ENCODE measurements around the gene CCT2.
"Not testable (repeated sequence)": the region's sequence is repeated elsewhere in the genome, so short reads cannot be mapped to it uniquely, and the experiment has no call there.

The CCT2 gene

GRCh38 chr12:69600804-69601203 lies 15.5 kb downstream of the CCT2 start:
- TF ChIP-seq, protein P1, sequence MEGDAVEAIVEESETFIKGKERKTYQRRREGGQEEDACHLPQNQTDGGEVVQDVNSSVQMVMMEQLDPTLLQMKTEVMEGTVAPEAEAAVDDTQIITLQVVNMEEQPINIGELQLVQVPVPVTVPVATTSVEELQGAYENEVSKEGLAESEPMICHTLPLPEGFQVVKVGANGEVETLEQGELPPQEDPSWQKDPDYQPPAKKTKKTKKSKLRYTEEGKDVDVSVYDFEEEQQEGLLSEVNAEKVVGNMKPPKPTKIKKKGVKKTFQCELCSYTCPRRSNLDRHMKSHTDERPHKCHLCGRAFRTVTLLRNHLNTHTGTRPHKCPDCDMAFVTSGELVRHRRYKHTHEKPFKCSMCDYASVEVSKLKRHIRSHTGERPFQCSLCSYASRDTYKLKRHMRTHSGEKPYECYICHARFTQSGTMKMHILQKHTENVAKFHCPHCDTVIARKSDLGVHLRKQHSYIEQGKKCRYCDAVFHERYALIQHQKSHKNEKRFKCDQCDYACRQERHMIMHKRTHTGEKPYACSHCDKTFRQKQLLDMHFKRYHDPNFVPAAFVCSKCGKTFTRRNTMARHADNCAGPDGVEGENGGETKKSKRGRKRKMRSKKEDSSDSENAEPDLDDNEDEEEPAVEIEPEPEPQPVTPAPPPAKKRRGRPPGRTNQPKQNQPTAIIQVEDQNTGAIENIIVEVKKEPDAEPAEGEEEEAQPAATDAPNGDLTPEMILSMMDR (conservative IDR thresholded peaks at IDR 0.05; ENCODE audit: low read length), result no peak
- TF ChIP-seq EZH2phosphoT487 (IDR thresholded peaks at IDR 0.05; ENCODE audit: borderline replicate concordance), result no peak
- peaks cover 72% of the 10 kb centered on the region for H3K36me3 ChIP-seq (ENCODE audit: insufficient read depth, low read length)
- H3K9me3 ChIP-seq (ENCODE audit: insufficient read depth, low read depth, low read length), result no peaks in the 10 kb centered on the region
- no peaks in the 10 kb centered on the region for H3K4me1 ChIP-seq (ENCODE audit: insufficient read depth, low read length, poor library complexity, severe bottlenecking)
- no peak overlapping the region for H2AFZ ChIP-seq (ENCODE audit: low read length)
- no peaks in the 10 kb centered on the region for H3K9me2 ChIP-seq (replicated peaks; ENCODE audit: low read depth, low read length)
- H3K79me2 ChIP-seq (ENCODE audit: insufficient read depth, low read length), result no peaks in the 10 kb centered on the region
- H3F3A ChIP-seq (ENCODE audit: low read depth), result 0 out of 2 replicates have a peak, but pooled peaks cover 4% of the 10 kb centered on the region
- H3K9ac ChIP-seq (ENCODE audit: low read depth, low read length, poor library complexity, severe bottlenecking), result no peak overlapping the region
- H3K4me3 ChIP-seq (ENCODE audit: low read length, poor library complexity, severe bottlenecking), result no peak overlapping the region
- H4K20me1 ChIP-seq (ENCODE audit: insufficient read depth, low read length, poor library complexity, severe bottlenecking), result peaks cover 19% of the 10 kb centered on the region
- no peak overlapping the region for H3K4me2 ChIP-seq (ENCODE audit: low read depth, low read length, poor library complexity, severe bottlenecking)
- H3K27me3 ChIP-seq (ENCODE audit: insufficient read depth, low read length, poor library complexity, severe bottlenecking), result no peaks in the 10 kb centered on the region

GRCh38 chr12:69601962-69602685 lies 16.9 kb downstream of the CCT2 start:
- Histone ChIP-seq H3F3A (ENCODE audit: low read depth) (0 out of 2 replicates have a peak, but pooled peaks cover 4% of the 10 kb centered on the region), H3K9ac (ENCODE audit: low read depth, low read length, poor library complexity, severe bottlenecking) (no peak overlapping the region), H3K4me1 (ENCODE audit: insufficient read depth, low read length, poor library complexity, severe bottlenecking) (no peaks in the 10 kb centered on the region), H3K4me3 (ENCODE audit: low read length, poor library complexity, severe bottlenecking) (no peak overlapping the region), H3K9me3 (ENCODE audit: insufficient read depth, low read depth, low read length) (no peaks in the 10 kb centered on the region), H4K20me1 (ENCODE audit: insufficient read depth, low read length, poor library complexity, severe bottlenecking) (peaks cover 13% of the 10 kb centered on the region), H2AFZ (ENCODE audit: low read length) (no peak overlapping the region), H3K36me3 (ENCODE audit: insufficient read depth, low read length) (peaks cover 62% of the 10 kb centered on the region), H3K9me2 (replicated peaks; ENCODE audit: low read depth, low read length) (no peaks in the 10 kb centered on the region), H3K27me3 (ENCODE audit: insufficient read depth, low read length, poor library complexity, severe bottlenecking) (no peaks in the 10 kb centered on the region), H3K79me2 (ENCODE audit: insufficient read depth, low read length) (no peaks in the 10 kb centered on the region), H3K4me2 (ENCODE audit: low read depth, low read length, poor library complexity, severe bottlenecking) (no peak overlapping the region)
- TF ChIP-seq, protein P1 (conservative IDR thresholded peaks at IDR 0.05; ENCODE audit: low read length), result no peak
- no peak for TF ChIP-seq EZH2phosphoT487 (IDR thresholded peaks at IDR 0.05; ENCODE audit: borderline replicate concordance)

- no peak overlapping the region for H3K9ac ChIP-seq (ENCODE audit: low read depth, low read length, poor library complexity, severe bottlenecking)
- peaks cover under 1% of the 10 kb centered on the region for H3K4me1 ChIP-seq (ENCODE audit: insufficient read depth, low read length, poor library complexity, severe bottlenecking)
- peaks cover 54% of the 10 kb centered on the region for H3K36me3 ChIP-seq (ENCODE audit: insufficient read depth, low read length)
- H3K79me2 ChIP-seq (ENCODE audit: insufficient read depth, low read length), result no peaks in the 10 kb centered on the region
- H3K4me3 ChIP-seq (ENCODE audit: low read length, poor library complexity, severe bottlenecking), result no peak overlapping the region
- peaks cover 8% of the 10 kb centered on the region for H4K20me1 ChIP-seq (ENCODE audit: insufficient read depth, low read length, poor library complexity, severe bottlenecking)
- no peaks in the 10 kb centered on the region for H3K27me3 ChIP-seq (ENCODE audit: insufficient read depth, low read length, poor library complexity, severe bottlenecking)
- 0 out of 2 replicates have a peak, but pooled peaks cover 4% of the 10 kb centered on the region for H3F3A ChIP-seq (ENCODE audit: low read depth)
- no peak overlapping the region for H3K4me2 ChIP-seq (ENCODE audit: low read depth, low read length, poor library complexity, severe bottlenecking)
- TF ChIP-seq, protein P1 (conservative IDR thresholded peaks at IDR 0.05; ENCODE audit: low read length), result peak; percentile 37
- TF ChIP-seq EZH2phosphoT487 (IDR thresholded peaks at IDR 0.05; ENCODE audit: borderline replicate concordance), result no peak
- H2AFZ ChIP-seq (ENCODE audit: low read length), result no peak overlapping the region
- H3K9me2 ChIP-seq (replicated peaks; ENCODE audit: low read depth, low read length), result no peaks in the 10 kb centered on the region
- H3K9me3 ChIP-seq (ENCODE audit: insufficient read depth, low read depth, low read length), result no peaks in the 10 kb centered on the region
Observed at GRCh38 chr12:69602954-69603353, 17.7 kb downstream of the CCT2 start.

- H4K20me1 ChIP-seq (ENCODE audit: insufficient read depth, low read length, poor library complexity, severe bottlenecking); H3K4me3 ChIP-seq (ENCODE audit: low read length, poor library complexity, severe bottlenecking); H3K9ac ChIP-seq (ENCODE audit: low read depth, low read length, poor library complexity, severe bottlenecking); H2AFZ ChIP-seq (ENCODE audit: low read length); H3K9me2 ChIP-seq (replicated peaks; ENCODE audit: low read depth, low read length); H3K9me3 ChIP-seq (ENCODE audit: insufficient read depth, low read depth, low read length); H3K4me2 ChIP-seq (ENCODE audit: low read depth, low read length, poor library complexity, severe bottlenecking); H3K27me3 ChIP-seq (ENCODE audit: insufficient read depth, low read length, poor library complexity, severe bottlenecking); H3K79me2 ChIP-seq (ENCODE audit: insufficient read depth, low read length); H3F3A ChIP-seq (ENCODE audit: low read depth); H3K4me1 ChIP-seq (ENCODE audit: insufficient read depth, low read length, poor library complexity, severe bottlenecking): not testable (repeated sequence)
- peaks cover 48% of the 10 kb centered on the region for H3K36me3 ChIP-seq (ENCODE audit: insufficient read depth, low read length)
Observed at GRCh38 chr12:69603556-69603955, 18.3 kb downstream of the CCT2 start.

- not testable (repeated sequence) for H2AFZ ChIP-seq (ENCODE audit: low read length); H3K79me2 ChIP-seq (ENCODE audit: insufficient read depth, low read length); H3K9me3 ChIP-seq (ENCODE audit: insufficient read depth, low read depth, low read length); H3K4me3 ChIP-seq (ENCODE audit: low read length, poor library complexity, severe bottlenecking); H3K4me1 ChIP-seq (ENCODE audit: insufficient read depth, low read length, poor library complexity, severe bottlenecking); H3F3A ChIP-seq (ENCODE audit: low read depth); H3K4me2 ChIP-seq (ENCODE audit: low read depth, low read length, poor library complexity, severe bottlenecking); H4K20me1 ChIP-seq (ENCODE audit: insufficient read depth, low read length, poor library complexity, severe bottlenecking); H3K9me2 ChIP-seq (replicated peaks; ENCODE audit: low read depth, low read length); H3K27me3 ChIP-seq (ENCODE audit: insufficient read depth, low read length, poor library complexity, severe bottlenecking); H3K9ac ChIP-seq (ENCODE audit: low read depth, low read length, poor library complexity, severe bottlenecking)
- peaks cover 41% of the 10 kb centered on the region for H3K36me3 ChIP-seq (ENCODE audit: insufficient read depth, low read length)
Observed at GRCh38 chr12:69604275-69604674, 19.0 kb downstream of the CCT2 start.
